ENCODE results near the gene SYT1.
A peak's percentile ranks its signal among the peaks of the same experiment; 100 is the strongest.

The SYT1 gene

GRCh38 chr12:79373896-79374499 is 509.4 kb downstream of the SYT1 start:
- ATAC-seq: peak; percentile 96
- 0 out of 2 replicates have a peak, but pooled peaks have one; percentile 21 for TF ChIP-seq CSDC2 (CRISPR knock-in tag; IDR thresholded peaks at IDR 0.05)
- no peak for TF ChIP-seq ZFP3 (CRISPR knock-in tag; IDR thresholded peaks at IDR 0.05)

DNA sequence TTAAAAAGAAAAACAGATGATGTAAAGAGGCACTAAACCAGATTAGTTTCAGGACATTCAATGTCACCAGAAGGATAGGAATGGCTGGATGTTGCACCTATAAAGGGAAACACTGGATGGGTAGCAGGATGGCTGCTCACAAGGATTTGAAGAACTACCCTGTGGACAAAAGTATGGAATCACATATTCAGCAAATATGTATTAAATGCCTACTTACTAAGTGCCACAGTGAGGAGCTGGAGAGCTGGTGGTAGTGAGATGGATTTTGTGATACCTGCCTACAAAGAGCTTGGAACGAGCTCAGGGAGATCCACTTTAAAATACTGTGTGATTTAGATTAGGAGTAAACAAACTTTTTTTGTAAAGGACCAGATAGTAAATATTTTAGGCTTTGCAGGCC is 510.0 kb downstream of the SYT1 start:
- TF ChIP-seq ARNTL (CRISPR knock-in tag; IDR thresholded peaks at IDR 0.05; ENCODE audit: borderline replicate concordance, low read depth) (no peak), ZNF565 (CRISPR knock-in tag; conservative IDR thresholded peaks at IDR 0.05; ENCODE audit: low read depth) (no peak), GLIS3 (CRISPR knock-in tag; IDR thresholded peaks at IDR 0.05) (no peak), BACH2 (CRISPR knock-in tag; IDR thresholded peaks at IDR 0.05; ENCODE audit: borderline replicate concordance) (no peak), SNAI2 (CRISPR knock-in tag; IDR thresholded peaks at IDR 0.05) (no peak), ZNF70 (CRISPR knock-in tag; IDR thresholded peaks at IDR 0.05) (no peak), ZFP3 (CRISPR knock-in tag; IDR thresholded peaks at IDR 0.05) (no peak), OSR1 (CRISPR knock-in tag; IDR thresholded peaks at IDR 0.05) (no peak), ZC3H10 (CRISPR knock-in tag; IDR thresholded peaks at IDR 0.05) (no peak), TSHZ2 (CRISPR knock-in tag; IDR thresholded peaks at IDR 0.05) (no peak), RARB (CRISPR knock-in tag; IDR thresholded peaks at IDR 0.05) (no peak), CSRNP3 (CRISPR knock-in tag; IDR thresholded peaks at IDR 0.05) (no peak)
- peak; percentile 24; the same call in 1 of the 3 replicates for ATAC-seq

DNA sequence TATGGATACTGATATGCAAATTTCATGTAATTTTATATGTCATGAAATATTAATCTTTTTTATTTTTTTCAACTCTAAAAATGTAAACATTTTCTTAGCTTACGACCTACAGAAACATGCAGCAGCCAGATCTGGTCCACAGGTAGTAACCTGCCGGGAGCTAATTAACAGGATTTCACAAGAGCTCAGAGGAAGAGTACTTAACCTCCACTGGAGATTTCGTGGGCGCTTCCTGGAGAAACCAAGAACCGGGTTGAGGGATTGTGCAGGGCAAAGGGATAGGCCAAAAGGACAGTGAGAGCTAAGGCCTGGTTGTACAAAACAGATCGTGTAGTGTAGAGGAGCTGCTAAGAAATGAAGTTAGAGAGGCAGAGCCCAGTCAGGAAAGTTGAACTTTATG is 510.5 kb downstream of the SYT1 start:
- no peak for TF ChIP-seq ZNF565 (CRISPR knock-in tag; conservative IDR thresholded peaks at IDR 0.05; ENCODE audit: low read depth)
- TF ChIP-seq PPARA (CRISPR knock-in tag; IDR thresholded peaks at IDR 0.05; ENCODE audit: borderline replicate concordance): no peak
- TF ChIP-seq, protein P1, sequence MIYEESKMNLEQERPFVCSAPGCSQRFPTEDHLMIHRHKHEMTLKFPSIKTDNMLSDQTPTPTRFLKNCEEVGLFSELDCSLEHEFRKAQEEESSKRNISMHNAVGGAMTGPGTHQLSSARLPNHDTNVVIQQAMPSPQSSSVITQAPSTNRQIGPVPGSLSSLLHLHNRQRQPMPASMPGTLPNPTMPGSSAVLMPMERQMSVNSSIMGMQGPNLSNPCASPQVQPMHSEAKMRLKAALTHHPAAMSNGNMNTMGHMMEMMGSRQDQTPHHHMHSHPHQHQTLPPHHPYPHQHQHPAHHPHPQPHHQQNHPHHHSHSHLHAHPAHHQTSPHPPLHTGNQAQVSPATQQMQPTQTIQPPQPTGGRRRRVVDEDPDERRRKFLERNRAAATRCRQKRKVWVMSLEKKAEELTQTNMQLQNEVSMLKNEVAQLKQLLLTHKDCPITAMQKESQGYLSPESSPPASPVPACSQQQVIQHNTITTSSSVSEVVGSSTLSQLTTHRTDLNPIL (CRISPR knock-in tag; IDR thresholded peaks at IDR 0.05; ENCODE audit: low read depth): no peak
- no peak for TF ChIP-seq ISL1 (CRISPR knock-in tag; IDR thresholded peaks at IDR 0.05)
- TF ChIP-seq TCF4 (CRISPR knock-in tag; IDR thresholded peaks at IDR 0.05; ENCODE audit: borderline replicate concordance): no peak
- no peak for TF ChIP-seq CSDC2 (CRISPR knock-in tag; IDR thresholded peaks at IDR 0.05)
- TF ChIP-seq ZNF8 (CRISPR knock-in tag; IDR thresholded peaks at IDR 0.05): no peak
- TF ChIP-seq RARB (CRISPR knock-in tag; IDR thresholded peaks at IDR 0.05): no peak
- no peak for TF ChIP-seq ZC3H10 (CRISPR knock-in tag; IDR thresholded peaks at IDR 0.05)
- no peak for TF ChIP-seq BACH2 (CRISPR knock-in tag; IDR thresholded peaks at IDR 0.05; ENCODE audit: borderline replicate concordance)
- TF ChIP-seq CSRNP3 (CRISPR knock-in tag; IDR thresholded peaks at IDR 0.05): no peak
- no peak for TF ChIP-seq TSHZ2 (CRISPR knock-in tag; IDR thresholded peaks at IDR 0.05)
- TF ChIP-seq OSR1 (CRISPR knock-in tag; IDR thresholded peaks at IDR 0.05): no peak
- TF ChIP-seq ARNTL (CRISPR knock-in tag; IDR thresholded peaks at IDR 0.05; ENCODE audit: borderline replicate concordance, low read depth): no peak
- no peak for ATAC-seq

Data from SK-N-SH treated with all-trans-retinoic acid at 6 μM for 48 hours (cell line).